Measurements from ENCODE around the gene LRRC70.

LRRC70 gene

DNA sequence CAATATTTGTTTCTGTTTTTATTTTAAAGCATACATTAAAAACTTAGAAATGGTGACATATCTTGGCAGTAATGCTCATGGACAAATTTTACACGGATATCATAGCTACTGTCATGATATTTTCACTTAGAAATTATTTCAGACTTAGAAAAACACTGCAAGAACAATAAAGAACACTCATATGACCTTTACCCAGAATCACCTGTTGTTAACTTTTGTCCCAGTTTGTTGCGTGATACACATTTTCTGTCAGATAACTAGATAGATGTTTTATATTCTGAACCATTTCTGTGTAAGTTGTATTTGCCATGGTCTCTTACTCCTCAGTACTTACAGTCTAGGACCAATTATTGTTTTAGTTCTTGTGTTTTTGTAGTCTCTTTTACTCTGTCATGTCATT lies 3.6 kb upstream of the LRRC70 start:
- DNase-seq (ENCODE audit: low read depth in 3 of 3) = no peak

DNA sequence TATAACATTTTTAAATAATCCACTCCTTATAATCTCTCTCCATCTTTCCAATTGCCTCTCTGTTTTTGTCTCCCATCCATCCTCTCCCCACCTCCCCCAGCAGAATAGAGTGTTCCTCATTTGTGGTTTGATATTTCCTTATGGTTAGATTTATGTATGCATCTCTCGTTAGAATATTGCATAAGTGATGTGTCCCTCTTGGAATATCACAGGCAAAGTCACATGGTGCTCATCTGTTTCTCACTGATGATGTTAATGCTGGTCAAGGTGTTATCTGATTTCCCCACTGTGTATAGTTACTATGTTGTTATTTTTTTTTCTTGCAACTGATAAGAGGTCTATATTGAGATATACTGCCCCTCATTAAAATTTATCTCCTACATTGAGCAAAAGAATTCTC lies 3.1 kb upstream of the LRRC70 start:
- DNase-seq (ENCODE audit: low read depth in 3 of 3) = no peak

DNA sequence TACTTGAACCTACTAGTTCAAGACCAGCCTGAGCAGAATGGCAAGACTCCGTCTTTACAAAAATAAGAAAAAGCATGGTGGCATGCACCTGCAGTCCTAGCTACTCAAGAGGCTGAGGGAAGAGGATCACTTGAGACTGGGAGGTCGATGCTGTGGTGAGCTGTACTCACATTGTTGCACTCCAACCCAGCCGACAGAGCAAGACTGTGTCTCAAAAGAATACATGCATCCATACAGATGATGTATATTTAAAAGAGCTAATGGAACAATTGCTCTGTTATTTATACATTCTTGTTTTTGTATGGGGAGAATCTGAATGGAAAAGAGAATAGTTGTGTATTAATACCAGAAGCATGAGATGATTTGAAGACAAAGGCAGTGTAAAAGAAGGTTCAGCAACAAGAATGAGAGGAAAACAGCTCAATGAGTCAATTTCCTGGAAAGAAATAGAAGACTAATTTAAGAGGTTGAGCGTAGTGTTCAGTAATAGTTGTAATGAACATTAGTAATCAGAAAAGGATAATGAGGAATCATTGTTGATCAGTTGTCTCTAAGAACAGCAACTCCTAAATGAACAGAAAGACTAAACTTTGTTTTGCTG lies 1.9 kb upstream of the LRRC70 start:
- no peak for DNase-seq (ENCODE audit: low read depth in 3 of 3)

DNA sequence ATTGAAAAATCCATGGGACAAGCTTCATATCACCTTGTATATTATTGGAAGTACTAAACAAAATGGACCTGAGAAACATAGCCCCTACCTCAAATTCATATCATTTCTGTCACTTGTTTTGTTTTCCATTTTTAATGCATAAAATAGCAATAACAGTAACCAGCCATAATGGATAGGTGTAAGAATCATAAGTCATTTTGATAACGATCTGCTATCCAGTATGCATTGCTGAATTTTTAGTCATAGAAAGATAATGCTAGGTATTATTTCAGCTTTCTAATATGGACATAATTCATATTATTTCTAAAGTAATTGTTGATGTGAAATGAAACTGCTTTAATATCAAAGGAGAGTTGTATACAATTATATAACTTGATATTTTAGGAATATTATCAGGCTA lies 1.1 kb upstream of the LRRC70 start:
- DNase-seq (ENCODE audit: low read depth in 3 of 3) = no peak

DNA sequence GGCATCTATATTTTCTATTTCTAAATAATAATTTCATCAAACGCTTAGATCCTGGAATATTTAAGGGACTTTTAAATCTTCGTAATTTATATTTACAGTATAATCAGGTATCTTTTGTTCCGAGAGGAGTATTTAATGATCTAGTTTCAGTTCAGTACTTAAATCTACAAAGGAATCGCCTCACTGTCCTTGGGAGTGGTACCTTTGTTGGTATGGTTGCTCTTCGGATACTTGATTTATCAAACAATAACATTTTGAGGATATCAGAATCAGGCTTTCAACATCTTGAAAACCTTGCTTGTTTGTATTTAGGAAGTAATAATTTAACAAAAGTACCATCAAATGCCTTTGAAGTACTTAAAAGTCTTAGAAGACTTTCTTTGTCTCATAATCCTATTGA lies 1.1 kb downstream of the LRRC70 start:
- DNase-seq (ENCODE audit: low read depth in 3 of 3) = no peak

DNA sequence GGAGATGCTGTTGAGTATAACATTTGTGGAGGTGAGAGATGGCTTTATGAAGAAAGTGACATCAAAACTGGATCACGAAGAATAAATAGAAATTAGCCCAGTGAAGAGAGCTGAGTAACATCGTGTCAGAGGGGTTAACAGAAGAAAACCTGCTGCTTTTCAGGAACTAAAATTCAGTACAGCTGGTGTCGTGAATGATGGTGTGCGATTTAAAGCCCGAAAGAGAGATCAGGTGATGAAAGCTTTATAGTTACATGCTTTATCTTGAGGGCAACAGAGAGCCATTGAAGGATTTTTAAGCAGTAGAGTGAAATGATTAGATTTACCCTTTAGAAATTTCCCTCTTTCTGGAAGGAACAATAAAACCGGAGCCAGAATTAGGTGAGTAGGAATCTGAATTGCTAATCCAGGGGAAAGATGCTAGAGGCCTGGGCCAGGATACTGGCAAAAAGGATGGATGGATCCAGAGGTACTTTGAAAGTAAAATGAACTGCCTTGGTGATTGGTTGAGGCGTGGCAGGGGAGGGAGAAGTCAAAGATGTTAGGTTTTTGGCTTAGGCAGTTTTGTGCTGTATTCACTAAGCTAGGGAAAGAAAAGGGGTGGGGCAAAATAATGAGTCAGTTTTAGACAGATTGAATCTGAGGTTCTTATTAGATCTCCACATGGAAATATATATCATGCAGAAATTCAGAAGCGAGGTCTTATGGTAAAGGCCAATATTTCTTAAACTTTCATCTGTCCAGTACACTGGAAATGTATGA lies 3.4 kb downstream of the LRRC70 start:
- DNase-seq (ENCODE audit: low read depth in 3 of 3) = no peak

DNA sequence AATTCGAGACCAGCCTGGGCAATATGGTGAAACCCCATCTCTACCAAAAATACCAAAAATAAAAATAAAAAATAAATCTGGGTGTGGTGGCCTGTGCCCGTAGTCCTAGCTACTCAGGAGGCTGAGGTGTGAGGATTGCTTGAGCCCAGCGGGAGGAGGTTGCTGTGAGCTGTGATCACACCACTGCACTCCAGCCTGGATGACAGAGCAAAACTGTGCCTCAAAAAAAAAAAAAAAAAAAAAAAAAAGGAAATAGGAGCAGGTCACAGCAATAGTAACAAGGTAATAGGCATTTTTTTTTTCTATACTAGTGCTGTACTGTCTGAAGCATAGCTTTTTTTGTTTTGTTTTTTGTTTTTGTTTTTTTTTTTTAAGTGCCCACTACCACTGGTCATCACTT lies 5.8 kb downstream of the LRRC70 start:
- no peak for DNase-seq (ENCODE audit: low read depth in 3 of 3)

DNA sequence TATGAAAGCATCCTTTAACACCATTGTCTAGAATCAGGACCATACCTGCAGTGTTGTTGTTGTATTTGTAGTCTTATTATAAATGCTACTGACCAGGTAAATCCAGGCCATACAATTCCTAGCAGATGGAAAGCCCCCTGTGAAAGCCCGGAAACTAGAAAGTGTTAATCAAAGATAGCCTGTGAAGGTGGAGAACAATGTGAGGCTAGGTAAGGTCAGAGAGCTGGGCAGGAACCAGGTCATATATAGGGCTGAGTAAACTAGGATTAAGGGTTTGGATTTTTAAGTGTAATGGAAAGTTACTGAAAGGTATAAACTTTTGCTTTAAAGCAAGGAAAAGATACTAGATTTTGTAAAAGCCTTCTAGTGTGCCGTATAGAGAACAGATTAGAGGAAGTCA lies 6.7 kb downstream of the LRRC70 start:
- no peak for DNase-seq (ENCODE audit: low read depth in 3 of 3)

DNA sequence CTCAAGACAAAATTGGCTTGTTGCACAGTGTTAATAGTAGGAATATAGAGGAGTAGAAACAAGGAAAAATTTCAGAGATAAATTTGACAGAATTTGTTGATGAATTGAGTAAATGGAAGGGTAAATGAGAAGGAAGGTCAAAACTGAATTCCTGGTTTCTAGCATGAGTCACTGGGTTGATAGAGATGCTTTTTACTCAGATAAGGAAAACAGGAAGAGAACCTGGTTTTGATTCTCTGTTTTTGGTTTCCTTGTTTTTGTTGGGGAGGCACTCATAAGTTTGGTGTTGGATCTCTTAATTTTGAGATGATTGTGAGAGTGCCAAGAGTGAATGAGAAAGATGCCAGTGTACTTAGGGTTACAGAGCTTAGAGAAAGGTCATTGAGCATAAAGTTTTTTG lies 7.1 kb downstream of the LRRC70 start:
- no peak for DNase-seq (ENCODE audit: low read depth in 3 of 3)

DNA sequence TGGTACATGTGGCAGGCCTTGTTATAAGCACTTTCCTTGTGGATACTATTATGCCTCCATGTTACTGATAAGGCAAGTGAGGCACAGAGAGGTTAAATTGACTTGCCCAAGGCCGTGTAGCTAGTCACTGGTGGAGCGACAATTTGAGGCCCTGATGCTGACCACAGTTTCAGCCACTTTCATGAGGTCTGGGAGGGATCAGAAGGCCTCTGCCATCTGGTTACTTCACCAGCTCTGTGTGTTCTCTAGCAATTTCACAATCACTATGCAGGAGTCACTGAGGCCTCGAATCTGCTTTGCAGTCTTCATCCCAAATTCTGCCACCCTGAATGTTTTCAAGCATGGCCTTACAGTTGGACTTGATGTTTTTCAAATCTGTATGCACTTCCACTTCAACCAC lies 9.1 kb downstream of the LRRC70 start:
- no peak for DNase-seq (ENCODE audit: low read depth in 3 of 3)

DNA sequence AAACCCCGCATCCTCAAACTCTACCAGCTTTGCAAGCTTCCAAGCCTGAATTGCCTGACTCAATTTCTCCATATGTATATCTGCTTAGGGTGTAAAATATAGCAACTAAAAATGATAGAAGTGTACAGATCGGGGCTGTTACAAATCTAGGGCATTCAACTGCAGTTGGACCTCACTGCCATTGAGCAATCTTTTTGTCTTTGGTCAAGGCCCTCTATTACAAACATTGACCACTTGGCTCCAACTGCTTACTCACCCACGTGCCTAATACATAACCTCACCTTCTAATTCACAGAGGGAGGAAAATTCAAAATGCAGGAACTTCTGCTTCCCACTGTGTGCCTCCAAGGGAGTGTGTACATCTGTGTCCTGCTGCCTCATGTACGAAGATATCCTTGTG lies 10.0 kb downstream of the LRRC70 start:
- DNase-seq (ENCODE audit: low read depth in 3 of 3) = no peak

DNA sequence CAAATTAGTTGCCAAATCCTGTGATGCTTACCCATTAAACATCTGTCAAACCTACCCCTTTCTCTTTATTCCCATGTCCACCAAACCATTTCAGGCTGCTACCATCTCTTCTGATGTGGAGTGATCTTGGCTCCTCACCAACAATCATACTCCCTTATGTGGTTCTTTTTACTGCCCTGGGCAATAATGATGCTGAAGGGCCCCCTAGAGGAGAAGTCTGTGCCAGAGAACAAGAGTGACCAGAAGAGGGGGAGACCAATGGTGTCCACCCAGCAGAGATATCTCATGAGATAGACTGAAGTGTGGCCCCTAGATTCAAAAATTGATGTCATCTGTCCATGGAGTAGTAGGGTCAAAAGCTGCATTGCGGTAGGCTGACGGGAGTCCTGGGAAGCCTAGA lies 10.9 kb downstream of the LRRC70 start:
- DNase-seq (ENCODE audit: low read depth in 3 of 3) = no peak

DNA sequence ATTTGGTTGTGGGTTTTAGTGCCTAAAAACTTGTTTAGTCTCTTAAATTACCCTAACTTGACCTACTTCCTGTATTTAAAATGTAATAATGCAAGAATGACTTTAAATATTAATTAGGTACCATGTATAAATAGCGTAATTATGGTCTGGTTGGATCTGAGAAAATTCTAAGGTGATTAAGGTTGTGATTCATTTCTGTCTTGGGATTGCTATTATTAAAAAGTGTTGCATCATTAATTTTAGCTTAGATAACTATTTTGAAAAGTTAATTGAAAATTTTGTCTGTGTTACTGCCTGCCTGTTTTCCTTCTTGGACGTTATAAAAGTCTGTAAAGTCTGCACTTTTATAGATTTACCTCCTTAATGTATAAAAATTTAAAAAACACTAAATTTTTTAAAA lies 11.8 kb downstream of the LRRC70 start:
- DNase-seq (ENCODE audit: low read depth in 3 of 3) = no peak

DNA sequence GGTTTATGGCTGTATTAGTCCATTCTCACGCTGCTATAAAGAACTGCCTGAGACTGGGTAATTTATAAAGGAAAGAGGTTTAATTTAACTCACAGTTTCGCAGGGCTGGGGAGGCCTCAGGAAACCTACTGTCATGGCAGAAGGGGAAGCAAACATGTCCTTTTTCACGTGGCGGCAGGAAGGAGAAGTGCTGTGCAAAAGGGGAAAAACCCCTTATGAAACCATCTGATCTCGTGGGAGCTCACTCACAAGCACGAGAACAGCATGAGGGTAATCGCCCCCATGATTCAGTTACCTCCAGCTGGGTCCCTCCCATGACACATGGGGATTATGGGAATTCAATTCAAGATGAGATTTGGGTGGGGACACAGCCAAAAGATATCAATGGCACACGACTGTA lies 13.9 kb downstream of the LRRC70 start:
- no peak for DNase-seq (ENCODE audit: low read depth in 3 of 3)

DNA sequence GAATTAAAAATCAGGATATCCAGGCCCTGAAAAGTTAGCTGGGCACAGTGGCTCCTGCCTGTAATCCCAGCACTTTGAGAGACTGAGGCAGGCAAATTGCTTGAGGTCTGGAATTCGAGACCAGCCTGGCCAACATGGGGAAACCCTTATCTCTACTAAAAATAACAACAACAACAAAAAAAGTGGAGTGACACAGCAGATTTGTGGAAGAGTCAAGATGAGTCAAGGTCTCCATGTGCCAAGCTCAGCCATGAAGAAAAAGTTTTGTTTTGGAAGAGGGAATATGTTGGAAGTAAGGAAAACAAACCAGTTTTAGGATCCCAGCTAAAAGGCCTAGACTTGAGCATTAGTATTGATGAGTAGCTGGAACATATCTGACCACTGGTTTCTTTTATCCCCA lies 14.7 kb downstream of the LRRC70 start:
- DNase-seq (ENCODE audit: low read depth in 3 of 3) = no peak

DNA sequence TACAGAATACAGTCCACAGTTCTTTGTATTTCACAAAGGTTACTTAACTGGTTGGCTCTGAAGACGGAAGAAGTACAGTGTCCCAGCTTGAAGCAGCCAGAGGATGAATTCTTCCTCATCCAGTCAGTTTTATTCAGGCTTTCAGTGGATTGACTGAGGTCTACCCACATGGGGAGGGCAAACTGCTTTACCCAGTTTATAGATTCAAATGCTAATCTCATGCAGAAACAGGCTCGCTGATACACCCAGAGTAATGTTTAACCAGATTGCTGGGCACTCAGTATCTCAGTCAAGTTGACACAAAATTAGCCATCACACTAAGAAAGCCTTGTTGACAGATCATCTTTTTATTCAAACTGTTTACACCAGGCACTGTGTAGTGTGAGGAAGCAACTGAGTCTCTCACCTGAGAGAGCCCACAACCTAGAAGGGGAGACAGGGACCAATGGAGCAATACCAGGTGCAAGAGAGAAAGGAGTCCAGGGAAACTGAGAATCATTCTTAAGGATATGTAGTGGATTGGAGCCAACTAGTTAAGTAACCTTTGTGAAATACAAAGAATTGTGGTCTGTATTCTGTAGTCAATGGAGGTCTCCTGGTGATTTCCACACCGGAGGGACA lies 15.9 kb downstream of the LRRC70 start:
- no peak for DNase-seq (ENCODE audit: low read depth in 3 of 3)

DNA sequence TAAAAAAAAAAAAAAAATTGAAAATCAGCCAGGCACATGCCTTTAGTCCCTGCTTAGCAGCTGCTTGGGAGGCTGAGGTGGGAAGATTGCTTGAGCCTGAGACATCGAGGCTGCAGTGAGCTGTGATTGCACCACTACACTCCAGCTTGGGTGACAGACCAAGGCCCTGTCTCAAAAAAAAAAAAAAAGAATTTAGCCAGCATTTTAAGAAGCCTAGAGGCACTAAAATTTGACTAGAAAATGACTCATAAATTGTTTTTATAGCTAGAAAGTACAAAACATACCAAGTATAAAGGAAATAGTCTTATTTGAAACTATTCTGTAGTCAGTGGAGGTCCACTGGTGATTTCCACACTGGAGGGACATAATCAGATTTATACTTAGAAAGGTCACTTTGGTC lies 17.5 kb downstream of the LRRC70 start:
- no peak for DNase-seq (ENCODE audit: low read depth in 3 of 3)

DNA sequence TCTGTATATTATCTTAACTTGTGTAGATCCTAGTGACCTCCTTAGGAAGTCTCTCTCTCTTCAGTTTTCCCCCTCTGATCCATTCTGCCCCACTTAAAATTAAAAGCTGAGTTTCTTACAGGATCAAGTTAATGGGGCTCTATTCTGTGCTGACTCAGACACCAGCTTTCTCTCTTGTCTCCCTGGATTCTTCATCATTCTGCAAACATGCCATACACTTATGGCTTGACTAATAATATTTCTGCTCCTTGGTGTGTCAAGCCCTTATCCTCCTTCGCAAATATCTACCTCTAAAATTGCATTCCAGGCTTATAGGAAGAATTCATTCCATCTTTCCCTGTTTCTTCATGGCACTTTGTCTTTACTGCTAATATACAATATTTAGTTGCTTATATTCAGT lies 18.1 kb downstream of the LRRC70 start:
- DNase-seq (ENCODE audit: low read depth in 3 of 3) = no peak

DNA sequence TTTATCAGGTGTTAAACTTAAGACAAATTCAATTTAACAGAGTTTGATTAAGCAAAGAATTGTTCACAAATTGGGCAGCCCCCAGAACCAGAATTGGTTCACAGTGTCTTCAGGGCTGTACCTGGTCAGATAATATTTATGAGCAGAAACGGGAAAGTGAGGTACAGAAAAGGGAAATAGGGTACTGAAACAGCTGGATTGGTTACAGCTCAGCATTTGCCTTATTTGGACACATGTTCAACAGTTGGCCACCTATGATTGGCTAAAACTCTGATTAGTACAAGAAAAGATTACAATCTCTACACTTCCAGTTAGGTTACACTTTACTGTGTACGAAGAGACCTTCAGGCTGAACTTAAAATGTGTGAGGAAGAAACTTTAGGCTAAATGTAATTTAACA lies 18.7 kb downstream of the LRRC70 start:
- no peak for DNase-seq (ENCODE audit: low read depth in 3 of 3)

DNA sequence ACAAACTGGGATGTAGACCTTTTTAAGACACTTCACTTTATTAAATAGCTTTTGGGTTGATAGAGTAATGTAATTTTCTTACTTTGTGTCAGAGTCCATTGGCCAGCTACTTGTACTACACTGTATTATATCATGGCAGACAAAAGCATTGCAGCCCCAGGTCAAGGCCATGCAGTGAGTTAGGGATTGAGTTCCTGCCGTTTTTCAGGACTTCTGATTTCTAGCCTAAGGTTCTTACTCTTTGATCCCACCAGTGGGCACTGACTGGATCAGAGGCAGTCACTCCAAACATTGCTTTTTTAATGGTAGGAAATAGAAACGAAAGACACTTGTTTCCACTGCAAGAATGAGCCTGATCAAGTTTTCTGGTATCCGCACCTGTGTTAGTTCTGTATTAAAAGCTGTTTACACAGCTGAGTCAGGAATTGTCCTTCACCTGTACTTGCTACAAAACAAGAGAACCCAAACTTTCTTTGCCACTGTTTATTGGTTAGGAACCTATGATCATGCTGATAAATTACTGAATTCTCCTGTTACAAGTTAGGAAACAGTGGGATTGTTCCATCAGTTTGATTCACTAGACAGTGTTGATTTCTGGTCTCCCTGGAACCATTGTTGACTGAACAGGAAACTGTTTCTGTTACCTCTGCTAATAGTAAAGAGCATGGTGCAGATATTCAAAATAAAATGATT lies 22.1 kb downstream of the LRRC70 start:
- DNase-seq (ENCODE audit: low read depth in 3 of 3) = no peak

DNA sequence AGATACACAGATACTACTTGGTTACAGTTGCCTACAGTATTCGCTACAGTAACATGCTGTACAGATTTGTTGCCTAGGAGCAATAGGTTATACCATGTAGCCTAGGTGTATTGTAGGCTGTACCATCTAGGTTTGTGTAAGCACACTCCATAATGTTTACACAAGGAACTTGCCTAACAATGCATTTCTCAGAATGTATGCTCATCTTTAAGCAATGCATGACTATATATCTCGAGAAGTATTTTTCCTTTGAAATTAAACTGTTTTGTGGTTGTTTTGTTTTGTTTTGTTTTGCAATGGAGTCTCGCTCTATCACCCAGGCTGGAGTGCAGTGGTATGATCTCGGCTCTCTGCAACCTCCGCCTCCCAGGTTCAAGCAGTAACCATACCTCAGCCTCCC lies 25.3 kb downstream of the LRRC70 start:
- no peak for DNase-seq (ENCODE audit: low read depth in 3 of 3)

DNA sequence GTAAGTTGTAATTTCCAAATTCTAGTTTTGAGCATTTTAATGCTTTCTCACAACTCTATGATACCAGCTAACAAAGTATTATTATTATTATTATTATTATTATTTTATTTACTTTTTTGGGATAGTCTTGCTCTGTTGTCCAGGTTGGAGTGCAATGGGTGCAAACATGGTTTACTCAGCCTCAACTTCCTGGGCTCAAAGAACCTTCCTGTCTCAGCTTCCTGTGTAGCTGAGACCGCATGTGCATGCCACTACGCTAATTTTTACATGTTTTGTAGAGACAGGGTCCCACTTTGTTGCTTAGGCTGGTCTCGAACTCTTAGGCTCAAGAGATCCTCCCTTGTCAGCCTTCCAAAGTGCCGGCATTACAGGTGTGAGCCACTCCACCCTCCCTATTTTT lies 27.0 kb downstream of the LRRC70 start:
- DNase-seq (ENCODE audit: low read depth in 3 of 3) = no peak

DNA sequence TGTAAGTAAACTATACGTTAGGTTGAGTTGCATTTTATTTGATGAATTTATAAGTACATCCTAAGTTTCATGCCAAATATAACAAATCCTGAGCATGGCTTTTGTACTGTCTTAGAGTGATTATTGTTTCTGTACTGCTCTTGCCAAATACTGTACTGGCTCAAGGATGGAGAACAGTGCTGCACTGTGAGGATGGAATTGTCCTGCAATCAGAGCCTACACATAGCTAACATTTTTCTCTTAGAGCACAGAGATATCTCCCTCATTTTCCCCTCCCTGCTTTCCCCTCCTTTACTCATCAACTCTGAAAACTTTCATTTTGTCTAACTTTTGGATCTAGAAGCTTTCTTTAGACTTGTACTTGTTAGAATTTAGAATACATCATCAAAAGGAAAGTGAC lies 28.3 kb downstream of the LRRC70 start:
- DNase-seq (ENCODE audit: low read depth in 3 of 3) = no peak
